WTC11 (cell line): Measurements from ENCODE around the gene CSF1R. TPM values are rescaled to one million over a fixed set of nuclear protein-coding genes. Genes with fewer than 3 reads are reported as not detected.

Experiments
- ATAC-seq: fragments of 200-7000 bp; cut with Tn5 transposase; 2 replicates; pipeline ENCODE4 v1.10.0; 2021; ENCODE audit warnings: mild to moderate bottlenecking, moderate library complexity
- CTCF ChIA-PET: fragments of 300-600 bp; sonication (Branson Sonifier 250); formaldehyde crosslinking; loops from one replicate; lab custom pipeline; 2021; ENCODE audit warnings: antibody characterized with exemption; lab: Charles Lee
- POLR2A ChIA-PET: fragments of 350-600 bp; sonication (Branson Sonifier 250); formaldehyde crosslinking; loops from one replicate; lab custom pipeline; 2021; ENCODE audit warnings: antibody characterized with exemption; lab: Charles Lee
- DNase-seq: peaks from one replicate; pipeline ENCODE4 v3.0.0; 2021; ENCODE audit warnings: low spot score
- H3K27ac Mint-ChIP-seq: 2 replicates; pipeline ENCODE4 v1.8.0; 2021; ENCODE audit warnings: mixed read lengths
- H3K27me3 Mint-ChIP-seq: 2 replicates; pipeline ENCODE4 v1.8.0; 2021; ENCODE audit warnings: low read depth, mild to moderate bottlenecking, moderate library complexity, mixed read lengths
- H3K36me3 Mint-ChIP-seq: 2 replicates; pipeline ENCODE4 v1.8.0; 2021; ENCODE audit warnings: mixed read lengths
- H3K4me1 Mint-ChIP-seq: 2 replicates; pipeline ENCODE4 v1.8.0; 2022; ENCODE audit warnings: mixed read lengths
- H3K4me3 Mint-ChIP-seq: 2 replicates; pipeline ENCODE4 v1.8.0; 2021; ENCODE audit warnings: mild to moderate bottlenecking, moderate library complexity, mixed read lengths
- H3K9me3 Mint-ChIP-seq: 2 replicates; pipeline ENCODE4 v1.8.0; 2021; ENCODE audit warnings: mixed read lengths
- ARID4B ChIP-seq: sonication (generic); formaldehyde crosslinking; IDR thresholded peaks from 2 replicates; pipeline ENCODE4 v1.8.0; 2023; ENCODE audit warnings: missing genetic modification reagents, mild to moderate bottlenecking, borderline replicate concordance
- ATF3 ChIP-seq: sonication (generic); formaldehyde crosslinking; conservative IDR thresholded peaks from 2 replicates; pipeline ENCODE4 v1.8.1; 2022; ENCODE audit warnings: mild to moderate bottlenecking, missing genetic modification reagents
- ERG ChIP-seq: fragments of 250-450 bp; sonication (Bioruptor Pico); IDR thresholded peaks from 2 replicates; pipeline ENCODE4 v1.8.0; 2021; ENCODE audit warnings: mild to moderate bottlenecking
- GTF2I ChIP-seq: fragments of 250-450 bp; sonication (Bioruptor Pico); conservative IDR thresholded peaks from 2 replicates; pipeline ENCODE4 v1.4.0; 2021; ENCODE audit warnings: mild to moderate bottlenecking
- JAZF1 ChIP-seq: fragments of 250-450 bp; sonication (Bioruptor Pico); IDR thresholded peaks from 2 replicates; pipeline ENCODE4 v1.9.0; 2021; ENCODE audit warnings: moderate library complexity, mild to moderate bottlenecking, inconsistent platforms
- KAT7 ChIP-seq: sonication (generic); formaldehyde crosslinking; IDR thresholded peaks from 2 replicates; pipeline ENCODE4 v1.8.1; 2023; ENCODE audit warnings: missing genetic modification reagents, mild to moderate bottlenecking, borderline replicate concordance
- MYBL2 ChIP-seq: sonication (generic); formaldehyde crosslinking; IDR thresholded peaks from 2 replicates; pipeline ENCODE4 v1.8.1; 2023; ENCODE audit warnings: mild to moderate bottlenecking, moderate library complexity, missing genetic modification reagents
- PRDM15 ChIP-seq: sonication (generic); formaldehyde crosslinking; IDR thresholded peaks from 2 replicates; pipeline ENCODE4 v1.8.0; 2022; ENCODE audit warnings: missing genetic modification reagents
- PREB ChIP-seq: sonication (generic); formaldehyde crosslinking; IDR thresholded peaks from 2 replicates; pipeline ENCODE4 v1.8.1; 2022; ENCODE audit warnings: mild to moderate bottlenecking, missing genetic modification reagents, moderate library complexity, borderline replicate concordance
- RORB ChIP-seq: fragments of 250-450 bp; sonication (Bioruptor Pico); IDR thresholded peaks from 2 replicates; pipeline ENCODE4 v1.9.0; 2021; ENCODE audit warnings: mild to moderate bottlenecking
- TEAD4 ChIP-seq: sonication (generic); formaldehyde crosslinking; IDR thresholded peaks from 2 replicates; pipeline ENCODE4 v1.8.0; 2022; ENCODE audit warnings: mild to moderate bottlenecking, missing genetic modification reagents
- ZNF416 ChIP-seq: fragments of 250-450 bp; sonication (Bioruptor Pico); IDR thresholded peaks from 2 replicates; pipeline ENCODE4 v1.9.0; 2021; ENCODE audit warnings: mild to moderate bottlenecking, inconsistent platforms
- ZNF423 ChIP-seq: fragments of 250-450 bp; sonication (Bioruptor Pico); IDR thresholded peaks from 2 replicates; pipeline ENCODE4 v2.1.2; 2022; ENCODE audit warnings: mild to moderate bottlenecking, moderate library complexity
- ZNF425 ChIP-seq: fragments of 250-450 bp; sonication (Bioruptor Pico); conservative IDR thresholded peaks from 2 replicates; pipeline ENCODE4 v1.9.0; 2021; ENCODE audit warnings: mild to moderate bottlenecking
- ZNF512 ChIP-seq: sonication (generic); formaldehyde crosslinking; IDR thresholded peaks from 2 replicates; pipeline ENCODE4 v1.8.1; 2022; ENCODE audit warnings: missing genetic modification reagents, borderline replicate concordance
- ZNF532 ChIP-seq: fragments of 250-450 bp; sonication (Bioruptor Pico); IDR thresholded peaks from 2 replicates; pipeline ENCODE4 v1.9.0; 2021; ENCODE audit warnings: mild to moderate bottlenecking, borderline replicate concordance
- total RNA-seq: library from RNA; stranded (reverse); gene quantifications from 3 replicates; pipeline ENCODE4 v1.2.3, GENCODE V29; 2021

The CSF1R gene
- total RNA-seq, 1 experiment from 2014 or later, result 0.20 TPM

GRCh38 chr5:150134198-150134588, 47.8 kb upstream of the CSF1R start (continued):
- TF ChIP-seq ZNF532 (CRISPR knock-in tag) (no peak), JAZF1 (CRISPR knock-in tag) (no peak), ERG (CRISPR knock-in tag) (no peak), KAT7 (no peak), ZNF512 (no peak), ZNF416 (no peak)
- TF ChIP-seq, all 79 proteins: peak for 0

- Mint-ChIP-seq H3K36me3 (no peaks in the 10 kb centered on the region), H3K4me3 (no peak overlapping the region), H3K27ac (no peak overlapping the region), H3K27me3 (peaks cover 34% of the 10 kb centered on the region), H3K4me1 (peaks cover 48% of the 10 kb centered on the region), H3K9me3 (no peaks in the 10 kb centered on the region)
- ChIA-PET CTCF (interaction anchor here (0.9 to 1.0 kb wide), 2 partner anchors 12 to 39 kb away, joined by 3 to 4 read pairs; no protein-coding TSS in a partner anchor), POLR2A (no interaction called here)
- ATAC-seq (no peak), DNase-seq (no peak)
- TF ChIP-seq GTF2I (CRISPR knock-in tag) (no peak), ZNF416 (no peak), ATF3 (CRISPR knock-in tag) (no peak), ZNF423 (CRISPR knock-in tag) (no peak), PREB (no peak), ZNF425 (CRISPR knock-in tag) (no peak), TEAD4 (CRISPR knock-in tag) (no peak), PRDM15 (CRISPR knock-in tag) (no peak), RORB (no peak), MYBL2 (CRISPR knock-in tag) (no peak), ARID4B (no peak)
Measured at GRCh38 chr5:150133581-150134197, 47.3 kb upstream of the CSF1R start.
